Left renal pelvis (tissue), 4 donors: ENCODE results near the gene NEUROD1. TPM values are rescaled to one million over a fixed set of nuclear protein-coding genes. Genes with fewer than 3 reads are reported as not detected.
"Not testable (repeated sequence)": the region's sequence is repeated elsewhere in the genome, so short reads cannot be mapped to it uniquely, and the experiment has no call there.

Source experiments
- DNase-seq, 4 donors: peaks; one replicate each; pipeline ENCODE4 v3.0.0-alpha.2; 2013; ENCODE audit warnings: low read depth in 4 of 4, low spot score in 3 of 4
- polyA plus RNA-seq, 4 donors: library from polyadenylated mRNA; unstranded; fragments of 120-200 nt; gene quantifications; one replicate each; pipeline ENCODE4 v1.2.1, GENCODE V29; 2013; ENCODE audit not compliant: insufficient read length in 4 of 4

Gene NEUROD1
- not detected for polyA plus RNA-seq

GRCh38 chr2:181680055-181680936 lies at the start of gene NEUROD1:
Gene NEUROD1, minus strand, starts transcription at chr2:181680517. Its CDS starts 1,657 bp downstream, at chr2:181678860.
- DNase-seq, result no peak

- DNase-seq, result no peak
Observed at GRCh38 chr2:181725476-181725875, 45.2 kb upstream of the NEUROD1 start.

GRCh38 chr2:181724662-181725061 lies 44.3 kb upstream of the NEUROD1 start:
- DNase-seq, result no peak

DNA sequence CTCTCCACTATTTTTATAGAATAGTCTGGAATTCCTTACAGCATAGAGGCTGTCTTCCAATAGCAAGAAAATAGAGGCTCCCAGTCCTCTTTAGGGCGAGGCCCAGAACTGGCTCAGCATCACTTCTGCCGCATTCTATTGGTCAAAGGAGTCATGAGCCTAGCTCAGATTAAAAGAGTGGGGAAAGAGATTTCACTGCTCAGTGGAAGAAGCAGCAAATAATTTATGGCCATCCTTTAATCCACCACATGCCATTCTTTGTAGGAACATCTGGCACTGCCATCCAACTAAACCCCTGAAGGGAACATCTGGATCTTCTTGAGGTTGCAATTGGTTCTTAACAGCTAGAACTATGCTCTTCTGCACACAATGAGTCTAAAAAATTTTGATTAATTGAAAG lies 43.4 kb upstream of the NEUROD1 start:
- DNase-seq, result no peak

DNA sequence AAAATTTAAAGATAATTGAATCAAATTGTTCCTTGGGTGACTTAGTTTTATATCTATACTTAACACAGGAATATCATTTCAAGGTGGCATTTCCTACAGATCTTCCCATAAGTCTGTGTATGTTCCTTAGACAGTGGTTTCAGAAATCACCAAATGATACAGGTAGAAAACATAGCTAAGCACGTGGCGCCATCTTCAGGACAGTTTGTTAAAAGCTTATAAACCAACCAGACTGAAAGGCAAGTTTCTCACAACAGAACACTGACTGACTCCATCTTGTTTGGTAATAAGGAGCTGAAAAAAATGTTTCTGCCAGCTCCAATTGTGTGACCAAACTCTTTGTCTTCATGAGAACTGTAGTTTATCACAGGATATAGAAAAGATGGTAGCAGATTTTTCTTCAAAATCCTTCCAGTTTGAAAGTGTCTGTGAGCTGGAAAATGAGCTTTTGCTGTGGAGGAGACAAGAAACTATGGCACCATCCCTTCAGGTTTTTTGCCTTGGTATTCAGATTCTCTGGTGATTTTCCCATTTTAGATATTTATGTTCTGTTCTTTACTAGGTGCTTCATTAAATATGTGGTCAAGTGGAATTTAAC lies 34.8 kb upstream of the NEUROD1 start:
- peak; percentile 52 to 73 (median 60) for DNase-seq

DNA sequence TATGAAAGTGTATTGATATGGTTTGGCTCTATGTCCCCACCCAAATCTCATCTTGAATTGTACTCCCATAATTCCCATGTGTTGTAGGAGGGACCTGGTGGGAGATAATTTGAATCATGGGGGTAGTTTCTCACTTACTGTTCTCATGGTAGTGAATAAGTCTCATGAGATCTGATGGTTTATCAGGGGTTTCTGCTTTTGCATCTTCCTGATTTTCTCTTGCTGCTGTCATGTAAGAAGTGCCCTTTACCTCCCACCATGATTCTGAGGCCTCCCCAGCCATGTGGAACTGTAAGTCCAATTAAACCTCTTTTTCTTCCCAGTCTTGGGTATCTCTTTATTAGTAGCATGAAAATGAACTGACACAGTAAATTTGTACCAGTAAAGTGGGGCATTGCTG lies 30.7 kb upstream of the NEUROD1 start:
- DNase-seq, result not testable (repeated sequence)

DNA sequence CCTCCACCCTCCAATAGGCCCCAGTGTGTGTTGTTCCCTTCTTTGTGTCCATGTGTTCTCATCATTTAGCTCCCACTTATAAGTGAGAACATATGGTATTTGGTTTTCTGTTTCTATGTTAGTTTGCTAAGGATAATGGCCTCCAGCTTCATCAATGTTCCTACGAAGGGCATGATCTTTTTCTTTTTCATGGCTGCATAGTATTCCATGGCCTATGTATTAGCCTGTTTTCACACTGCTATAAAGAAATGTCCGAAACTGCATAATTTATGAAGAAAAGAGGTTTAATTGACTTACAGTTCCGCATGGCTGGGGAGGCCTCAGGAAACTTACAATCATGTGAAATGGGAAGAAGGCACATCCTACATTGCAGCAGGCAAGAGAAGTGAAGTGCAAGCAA lies 22.2 kb upstream of the NEUROD1 start:
- not testable (repeated sequence) for DNase-seq

DNA sequence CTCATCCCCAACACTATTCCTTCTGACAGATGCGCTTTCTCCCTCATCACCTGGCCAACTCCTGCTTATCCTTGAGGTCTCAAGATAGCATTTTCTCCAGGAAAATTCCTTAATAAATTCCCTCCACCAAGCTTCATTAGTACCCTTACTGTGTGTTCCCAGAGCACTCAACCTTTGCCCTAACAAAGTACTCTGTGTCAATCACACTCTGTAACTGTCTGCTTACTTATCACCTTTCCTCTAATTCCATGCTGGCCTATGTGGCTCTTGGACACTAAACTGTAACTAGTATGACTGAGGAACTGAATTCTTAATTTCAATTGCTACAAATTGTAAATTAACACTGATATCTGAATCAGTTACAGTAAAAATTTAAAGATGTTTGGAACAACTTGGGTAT lies 17.9 kb upstream of the NEUROD1 start:
- DNase-seq, result no peak

DNA sequence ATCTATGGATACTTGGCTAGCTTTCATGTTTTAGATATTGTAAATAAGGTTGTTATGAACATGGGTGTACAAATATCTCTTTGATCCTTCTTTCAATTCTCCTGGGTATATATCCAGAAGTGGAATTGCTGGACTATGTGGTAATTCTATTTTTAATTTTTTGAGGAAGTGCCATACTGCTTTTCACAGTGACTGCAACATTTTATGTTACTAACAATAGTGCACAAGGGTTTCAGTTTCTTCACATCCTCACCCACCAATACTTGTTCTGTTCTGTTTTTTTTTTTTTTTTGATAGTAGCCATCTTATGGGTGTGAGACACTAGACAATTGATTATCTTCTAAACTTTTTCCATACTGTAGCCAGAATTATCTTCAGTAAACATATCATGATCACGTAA lies 17.3 kb upstream of the NEUROD1 start:
- no peak for DNase-seq

- no peak for DNase-seq
Observed at GRCh38 chr2:181697126-181697525, 16.8 kb upstream of the NEUROD1 start.

- DNase-seq, result no peak
Observed at GRCh38 chr2:181694271-181694670, 14.0 kb upstream of the NEUROD1 start.

GRCh38 chr2:181690860-181691259 lies 10.5 kb upstream of the NEUROD1 start:
- no peak for DNase-seq

GRCh38 chr2:181686576-181687185 lies 6.4 kb upstream of the NEUROD1 start:
- no peak for DNase-seq

- no peak for DNase-seq
Observed at GRCh38 chr2:181685150-181685688, 4.9 kb upstream of the NEUROD1 start.

GRCh38 chr2:181684454-181685149 lies 4.3 kb upstream of the NEUROD1 start:
- no peak for DNase-seq

GRCh38 chr2:181683518-181684453 lies 3.5 kb upstream of the NEUROD1 start:
- DNase-seq, result no peak

GRCh38 chr2:181682795-181683517 lies 2.6 kb upstream of the NEUROD1 start:
- no peak for DNase-seq

DNA sequence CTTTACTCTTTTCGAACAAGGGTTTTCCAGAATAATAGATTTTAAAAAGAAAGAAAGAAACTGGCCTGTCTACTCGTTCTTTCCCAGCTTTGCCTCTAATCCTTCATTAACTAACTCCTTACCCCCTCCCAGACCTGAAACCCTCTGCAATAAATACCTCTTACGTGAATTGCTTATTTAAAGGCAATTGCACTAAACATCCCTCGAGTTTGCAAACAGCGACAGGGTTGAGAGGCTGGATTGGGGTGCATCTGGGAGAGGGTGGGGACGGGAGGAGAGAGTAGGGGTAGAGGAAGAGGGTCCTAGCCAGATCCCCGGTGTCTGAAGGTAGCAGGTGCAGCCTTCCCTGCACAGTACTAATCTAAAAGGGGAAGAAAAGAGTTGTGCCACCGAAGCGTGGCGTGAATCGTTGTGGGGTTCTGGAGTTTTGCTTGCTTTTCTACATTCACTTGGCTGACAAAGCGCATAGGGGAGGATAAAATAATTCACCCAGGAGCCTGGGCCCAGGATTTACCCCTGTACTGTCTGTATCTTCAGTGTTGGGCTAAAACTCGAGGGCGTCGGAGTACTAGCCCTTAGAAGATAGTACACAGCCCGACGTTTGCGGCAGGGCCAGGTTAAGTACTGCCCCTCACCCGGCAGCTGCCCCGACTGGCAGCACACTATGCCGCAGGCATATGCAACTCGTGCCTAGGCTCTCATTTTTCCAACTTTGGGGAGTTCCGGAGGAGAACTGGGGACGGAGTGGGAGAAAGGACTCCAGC lies 1.9 kb upstream of the NEUROD1 start:
- no peak for DNase-seq
